GM12878 (cell line): ENCODE data around the gene KLK8. TPM values are rescaled to one million over a fixed set of nuclear protein-coding genes. Genes with fewer than 3 reads are reported as not detected.

Source experiments
- ATAC-seq: fragments of 200-7000 bp; cut with Tn5 transposase; 3 replicates; pipeline ENCODE4 v1.9.1; 2020; ENCODE audit warnings: mild to moderate bottlenecking, moderate library complexity
- BruUV-seq: library from RNA; stranded (reverse); fragments of 400-500 nt; replicated peaks from 2 replicates; lab custom pipeline; 2021; lab: Mats Ljungman, UMichigan
- CTCF ChIA-PET: fragments of 300-600 bp; sonication (Branson Sonifier 250); formaldehyde crosslinking; extraction: SDS; loops from one replicate; lab custom pipeline; 2021; ENCODE audit warnings: inconsistent platforms; lab: Yijun Ruan, JAX
- POLR2A ChIA-PET: fragments of 350-600 bp; formaldehyde crosslinking; extraction: SDS; loops from one replicate; lab custom pipeline; 2021; ENCODE audit warnings: inconsistent platforms; lab: Charles Lee
- RAD21 ChIA-PET: fragments of 300-600 bp; sonication (Branson Sonifier 250); formaldehyde crosslinking; loops from one replicate; lab custom pipeline; 2023; ENCODE audit warnings: antibody characterized with exemption; ENCODE audit not compliant: unreplicated experiment; lab: Charles Lee
- SMC1A ChIA-PET: fragments of 300-600 bp; sonication (Branson Sonifier 250); formaldehyde crosslinking; loops from one replicate; lab custom pipeline; 2023; ENCODE audit not compliant: unreplicated experiment, uncharacterized antibody; lab: Charles Lee
- DNase-seq: peaks from one replicate; pipeline ENCODE4 v3.0.0-alpha.2; 2011; ENCODE audit warnings: low read depth, low spot score
- FAIRE-seq: peaks from 3 replicates; lab custom pipeline; 2011; peaks lifted over from hg19 to GRCh38; lab: Jason Lieb, UNC
- H2AFZ ChIP-seq: 2 replicates; pipeline ENCODE4 v1.6.0; 2011; ENCODE audit warnings: low read depth, low read length, control low read depth; ENCODE audit not compliant: control insufficient read depth
- H3K27ac ChIP-seq: 2 replicates; pipeline ENCODE4 v1.5.1; 2011; ENCODE audit warnings: control low read depth; ENCODE audit not compliant: control insufficient read depth, insufficient read depth
- H3K27me3 ChIP-seq, 2 experiments: replicated peaks in 1 of 2; 2 replicates each; pipeline versions ENCODE4 v1.6.0 to v1.6.1; 2011; ENCODE audit warnings: low read length in 1 of 2; ENCODE audit not compliant: control insufficient read depth in 2 of 2, insufficient read depth in 2 of 2
- H3K36me3 ChIP-seq, 2 experiments: 2 replicates each; pipeline ENCODE4 v1.5.1; 2011; ENCODE audit warnings: low read length in 1 of 2; ENCODE audit not compliant: control insufficient read depth in 2 of 2, insufficient read depth in 2 of 2
- H3K4me1 ChIP-seq: 2 replicates; pipeline ENCODE4 v1.6.1; 2011; ENCODE audit warnings: mild to moderate bottlenecking, low read length, moderate library complexity, mixed read lengths; ENCODE audit not compliant: control insufficient read depth, insufficient read depth
- H3K4me2 ChIP-seq: 2 replicates; pipeline ENCODE4 v1.6.0; 2011; ENCODE audit warnings: control low read depth; ENCODE audit not compliant: control insufficient read depth, insufficient read depth
- H3K4me3 ChIP-seq: fragments of 200-600 bp; sonication (generic); 2 replicates; pipeline ENCODE4 v1.5.1; 2016
- H3K79me2 ChIP-seq: 2 replicates; pipeline ENCODE4 v1.6.0; 2011; ENCODE audit warnings: low read length; ENCODE audit not compliant: control insufficient read depth, insufficient read depth
- H3K9ac ChIP-seq: 2 replicates; pipeline ENCODE4 v1.8.0; 2011; ENCODE audit warnings: low read length, control low read depth, mixed read lengths; ENCODE audit not compliant: control insufficient read depth, insufficient read depth
- H3K9me3 ChIP-seq: replicated peaks from 3 replicates; pipeline ENCODE4 v1.5.1; 2011; ENCODE audit warnings: mild to moderate bottlenecking, low read length; ENCODE audit not compliant: control insufficient read depth, insufficient read depth
- H4K20me1 ChIP-seq: 2 replicates; pipeline ENCODE4 v1.6.0; 2011; ENCODE audit not compliant: control insufficient read depth, insufficient read depth
- KAT2A ChIP-seq: conservative IDR thresholded peaks from 2 replicates; pipeline ENCODE4 v1.6.1; 2011; ENCODE audit warnings: low read depth, low read length; ENCODE audit not compliant: control insufficient read depth
- NR2C2 ChIP-seq: IDR thresholded peaks from 2 replicates; pipeline ENCODE4 v1.6.1; 2011; ENCODE audit warnings: borderline replicate concordance, low read depth; ENCODE audit not compliant: control insufficient read depth, insufficient read length
- RBBP5 ChIP-seq: fragments of 200-600 bp; sonication (generic); conservative IDR thresholded peaks from 2 replicates; pipeline ENCODE4 v1.6.1; 2016
- SMAD5 ChIP-seq: IDR thresholded peaks from 2 replicates; pipeline ENCODE4 v1.6.1; 2016; ENCODE audit warnings: antibody characterized with exemption, low read depth
- SUZ12 ChIP-seq: fragments of 200-600 bp; sonication (generic); IDR thresholded peaks from one replicate; pipeline ENCODE4 v1.6.1; 2018; ENCODE audit warnings: antibody characterized with exemption, mild to moderate bottlenecking; ENCODE audit not compliant: unreplicated experiment
- TAF1 ChIP-seq: IDR thresholded peaks from 2 replicates; pipeline ENCODE4 v1.6.1; 2011; ENCODE audit warnings: mild to moderate bottlenecking, low read depth, low read length, borderline replicate concordance
- ZNF207 ChIP-seq: fragments of 450-650 bp; IDR thresholded peaks from 2 replicates; pipeline ENCODE4 v1.6.1; 2014; ENCODE audit warnings: antibody characterized with exemption, mild to moderate bottlenecking, borderline replicate concordance
- ZNF622 ChIP-seq: fragments of 450-650 bp; IDR thresholded peaks from 2 replicates; pipeline ENCODE4 v1.6.1; 2017; ENCODE audit warnings: mild to moderate bottlenecking, inconsistent platforms
- WGBS: methylation state at CpG from one replicate; pipeline ENCODE4 v1.1.6; 2016; ENCODE audit warnings: low lambda C conversion rate; ENCODE audit not compliant: insufficient replicate concordance, insufficient coverage; ENCODE audit errors: missing lambda C conversion rate; 5-methylcytosine and 5-hydroxymethylcytosine counted together
- in situ Hi-C: fragments of 300-500 bp; cut with MboI; formaldehyde crosslinking; loops from 9 replicates; pipeline ENCODE4 v1.14.3; 2018; ENCODE audit warnings: mixed read lengths
- intact Hi-C: fragments of 100-400 bp; cut with micrococcal nuclease; formaldehyde crosslinking; loops from one replicate; pipeline ENCODE4 v1.14.2; 2022; ENCODE audit not compliant: unreplicated experiment
- polyA plus RNA-seq, 11 experiments: library from polyadenylated mRNA; depleted of rRNA in 4 of 11; unstranded in 6 of 11; stranded (reverse) in 5 of 11; fragments of >200 nt; fragmentation: Nextera tagmentation in 4 of 11; fragmentation: Illumina TruSeq in 1 of 11; extraction: Ambion mirVana in 4 of 11; extraction: Trizol in 1 of 11; gene quantifications; 1 replicate in 1 of 11; 2 replicates in 10 of 11; pipeline versions ENCODE4 v1.2.1 to v1.2.3, GENCODE V29; 2011 to 2016; ENCODE audit warnings: inconsistent platforms in 2 of 11, missing spikeins in 2 of 11, low read depth in 1 of 11
- total RNA-seq, 4 experiments: library from RNA; depleted of rRNA in 3 of 4; stranded (reverse); fragments of >200 nt in 3 of 4; fragmentation: Illumina TruSeq in 1 of 4; extraction: Trizol in 1 of 4; gene quantifications; 2 replicates each; pipeline versions ENCODE4 v1.2.1 to v1.2.3, GENCODE V29; 2013 to 2021
- TF ChIP-seq, protein P1 (sequence below): fragments of 450-650 bp; IDR thresholded peaks from 2 replicates; pipeline ENCODE4 v1.6.1; 2014; ENCODE audit warnings: mild to moderate bottlenecking
- TF ChIP-seq, protein P2 (sequence below): fragments of 450-650 bp; conservative IDR thresholded peaks from 2 replicates; pipeline ENCODE4 v1.6.1; 2017; ENCODE audit warnings: mild to moderate bottlenecking, moderate library complexity
- TF ChIP-seq, protein P3 (sequence below): fragments of 450-650 bp; IDR thresholded peaks from 2 replicates; pipeline ENCODE4 v1.6.1; 2018; ENCODE audit warnings: borderline replicate concordance, mild to moderate bottlenecking; ENCODE audit not compliant: partially characterized antibody
- TF ChIP-seq, protein P4 (sequence below): fragments of 450-650 bp; IDR thresholded peaks from 2 replicates; pipeline ENCODE4 v1.6.1; 2018; ENCODE audit warnings: mild to moderate bottlenecking, low read depth, moderate library complexity; ENCODE audit not compliant: partially characterized antibody

The KLK8 gene
- total and polyA plus RNA-seq, 10 of the 15 experiments (the other 5 are each of a cell fraction or from before 2014, with no cell fraction given): not detected

DNA sequence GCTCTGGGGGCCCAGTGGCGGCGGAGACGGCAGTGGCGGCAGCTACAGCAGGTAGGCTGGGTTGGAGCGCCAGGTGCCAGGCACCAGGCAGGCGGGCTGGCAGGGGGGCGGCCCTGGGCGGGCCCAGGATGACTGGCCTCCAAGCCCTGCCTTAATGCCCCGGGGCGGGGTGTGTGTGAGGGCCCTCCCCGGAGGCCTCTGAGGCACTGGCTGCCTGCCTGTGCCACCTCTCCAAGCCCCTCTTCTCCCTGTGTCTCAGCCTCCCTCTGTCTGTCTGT is 25.1 kb upstream of the KLK8 start, which contains the start of gene KLK11 (continued):
- TF ChIP-seq, protein P1, sequence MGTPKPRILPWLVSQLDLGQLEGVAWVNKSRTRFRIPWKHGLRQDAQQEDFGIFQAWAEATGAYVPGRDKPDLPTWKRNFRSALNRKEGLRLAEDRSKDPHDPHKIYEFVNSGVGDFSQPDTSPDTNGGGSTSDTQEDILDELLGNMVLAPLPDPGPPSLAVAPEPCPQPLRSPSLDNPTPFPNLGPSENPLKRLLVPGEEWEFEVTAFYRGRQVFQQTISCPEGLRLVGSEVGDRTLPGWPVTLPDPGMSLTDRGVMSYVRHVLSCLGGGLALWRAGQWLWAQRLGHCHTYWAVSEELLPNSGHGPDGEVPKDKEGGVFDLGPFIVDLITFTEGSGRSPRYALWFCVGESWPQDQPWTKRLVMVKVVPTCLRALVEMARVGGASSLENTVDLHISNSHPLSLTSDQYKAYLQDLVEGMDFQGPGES: no peak
- TF ChIP-seq, protein P2, sequence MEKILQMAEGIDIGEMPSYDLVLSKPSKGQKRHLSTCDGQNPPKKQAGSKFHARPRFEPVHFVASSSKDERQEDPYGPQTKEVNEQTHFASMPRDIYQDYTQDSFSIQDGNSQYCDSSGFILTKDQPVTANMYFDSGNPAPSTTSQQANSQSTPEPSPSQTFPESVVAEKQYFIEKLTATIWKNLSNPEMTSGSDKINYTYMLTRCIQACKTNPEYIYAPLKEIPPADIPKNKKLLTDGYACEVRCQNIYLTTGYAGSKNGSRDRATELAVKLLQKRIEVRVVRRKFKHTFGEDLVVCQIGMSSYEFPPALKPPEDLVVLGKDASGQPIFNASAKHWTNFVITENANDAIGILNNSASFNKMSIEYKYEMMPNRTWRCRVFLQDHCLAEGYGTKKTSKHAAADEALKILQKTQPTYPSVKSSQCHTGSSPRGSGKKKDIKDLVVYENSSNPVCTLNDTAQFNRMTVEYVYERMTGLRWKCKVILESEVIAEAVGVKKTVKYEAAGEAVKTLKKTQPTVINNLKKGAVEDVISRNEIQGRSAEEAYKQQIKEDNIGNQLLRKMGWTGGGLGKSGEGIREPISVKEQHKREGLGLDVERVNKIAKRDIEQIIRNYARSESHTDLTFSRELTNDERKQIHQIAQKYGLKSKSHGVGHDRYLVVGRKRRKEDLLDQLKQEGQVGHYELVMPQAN: no peak

DNA sequence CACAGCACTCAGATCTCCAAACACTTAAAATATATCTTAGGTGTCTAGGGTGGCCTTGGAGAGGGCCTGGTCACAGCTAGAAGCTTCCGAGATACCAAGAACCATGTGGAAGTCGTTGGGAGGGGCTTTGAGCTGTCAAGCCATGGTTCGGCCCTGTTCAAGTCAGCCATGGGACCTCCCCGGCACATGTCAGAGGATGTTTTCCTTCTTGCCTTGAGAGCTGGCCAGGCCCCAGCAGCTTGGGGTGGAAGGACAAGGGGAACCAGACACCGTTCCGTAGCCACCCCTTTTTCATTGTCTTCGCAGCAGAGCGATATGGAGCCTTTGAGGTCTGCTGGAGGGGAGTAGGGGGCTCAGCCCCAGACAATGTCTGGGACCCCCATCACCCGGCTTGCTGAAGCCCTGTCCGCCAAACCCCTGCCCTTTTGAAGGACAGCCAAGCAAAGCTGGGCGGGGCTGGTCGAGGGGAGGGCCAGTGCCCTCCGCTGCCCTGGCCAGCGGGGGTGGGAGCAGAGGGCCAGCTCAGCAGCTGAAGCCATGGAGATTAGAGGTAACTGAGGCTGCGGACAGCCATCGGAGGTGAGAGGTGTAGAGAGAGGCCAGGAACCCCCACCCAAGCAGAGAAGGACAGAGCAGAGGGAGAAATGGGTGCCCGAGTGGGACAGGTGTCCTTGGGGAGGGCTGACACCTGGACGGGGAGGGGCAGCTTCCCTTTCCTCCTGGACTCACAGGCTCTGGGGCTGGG is 24.6 kb upstream of the KLK8 start:
- ATAC-seq (no peak), DNase-seq (no peak), FAIRE-seq (no peak)
- H3K9ac ChIP-seq: no peak overlapping the region
- no peaks in the 10 kb centered on the region for H3K4me1 ChIP-seq
- no peaks in the 10 kb centered on the region for H3K36me3 ChIP-seq
- in situ Hi-C loops: no loop called here
- no peak overlapping the region for H3K27ac ChIP-seq
- no peaks in the 10 kb centered on the region for H3K79me2 ChIP-seq
- no peak overlapping the region for H3K4me3 ChIP-seq
- BruUV-seq: no TSS peak
- SMC1A ChIA-PET: no interaction called here
- CTCF ChIA-PET: no interaction called here
- H2AFZ ChIP-seq: no peak overlapping the region
- H4K20me1 ChIP-seq: no peaks in the 10 kb centered on the region
- H3K9me3 ChIP-seq: no peaks in the 10 kb centered on the region
- no peaks in the 10 kb centered on the region; a peak in 1 of 4 replicates for H3K27me3 ChIP-seq
- RAD21 ChIA-PET: no interaction called here
- intact Hi-C loops: no loop called here
- 24% methylated on average over 18 of the region's 18 CpGs for WGBS
- no peak overlapping the region for H3K4me2 ChIP-seq
- POLR2A ChIA-PET: no interaction called here
- TF ChIP-seq, protein P1: no peak
- TF ChIP-seq SUZ12 (no peak), KAT2A (no peak), SMAD5 (no peak), RBBP5 (no peak), NR2C2 (no peak), ZNF207 (no peak), TAF1 (no peak), ZNF622 (no peak)
- TF ChIP-seq, protein P3, sequence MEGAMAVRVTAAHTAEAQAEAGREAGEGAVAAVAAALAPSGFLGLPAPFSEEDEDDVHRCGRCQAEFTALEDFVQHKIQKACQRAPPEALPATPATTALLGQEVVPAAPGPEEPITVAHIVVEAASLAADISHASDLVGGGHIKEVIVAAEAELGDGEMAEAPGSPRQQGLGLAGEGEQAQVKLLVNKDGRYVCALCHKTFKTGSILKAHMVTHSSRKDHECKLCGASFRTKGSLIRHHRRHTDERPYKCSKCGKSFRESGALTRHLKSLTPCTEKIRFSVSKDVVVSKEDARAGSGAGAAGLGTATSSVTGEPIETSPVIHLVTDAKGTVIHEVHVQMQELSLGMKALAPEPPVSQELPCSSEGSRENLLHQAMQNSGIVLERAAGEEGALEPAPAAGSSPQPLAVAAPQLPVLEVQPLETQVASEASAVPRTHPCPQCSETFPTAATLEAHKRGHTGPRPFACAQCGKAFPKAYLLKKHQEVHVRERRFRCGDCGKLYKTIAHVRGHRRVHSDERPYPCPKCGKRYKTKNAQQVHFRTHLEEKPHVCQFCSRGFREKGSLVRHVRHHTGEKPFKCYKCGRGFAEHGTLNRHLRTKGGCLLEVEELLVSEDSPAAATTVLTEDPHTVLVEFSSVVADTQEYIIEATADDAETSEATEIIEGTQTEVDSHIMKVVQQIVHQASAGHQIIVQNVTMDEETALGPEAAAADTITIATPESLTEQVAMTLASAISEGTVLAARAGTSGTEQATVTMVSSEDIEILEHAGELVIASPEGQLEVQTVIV: no peak
- TF ChIP-seq, protein P4, sequence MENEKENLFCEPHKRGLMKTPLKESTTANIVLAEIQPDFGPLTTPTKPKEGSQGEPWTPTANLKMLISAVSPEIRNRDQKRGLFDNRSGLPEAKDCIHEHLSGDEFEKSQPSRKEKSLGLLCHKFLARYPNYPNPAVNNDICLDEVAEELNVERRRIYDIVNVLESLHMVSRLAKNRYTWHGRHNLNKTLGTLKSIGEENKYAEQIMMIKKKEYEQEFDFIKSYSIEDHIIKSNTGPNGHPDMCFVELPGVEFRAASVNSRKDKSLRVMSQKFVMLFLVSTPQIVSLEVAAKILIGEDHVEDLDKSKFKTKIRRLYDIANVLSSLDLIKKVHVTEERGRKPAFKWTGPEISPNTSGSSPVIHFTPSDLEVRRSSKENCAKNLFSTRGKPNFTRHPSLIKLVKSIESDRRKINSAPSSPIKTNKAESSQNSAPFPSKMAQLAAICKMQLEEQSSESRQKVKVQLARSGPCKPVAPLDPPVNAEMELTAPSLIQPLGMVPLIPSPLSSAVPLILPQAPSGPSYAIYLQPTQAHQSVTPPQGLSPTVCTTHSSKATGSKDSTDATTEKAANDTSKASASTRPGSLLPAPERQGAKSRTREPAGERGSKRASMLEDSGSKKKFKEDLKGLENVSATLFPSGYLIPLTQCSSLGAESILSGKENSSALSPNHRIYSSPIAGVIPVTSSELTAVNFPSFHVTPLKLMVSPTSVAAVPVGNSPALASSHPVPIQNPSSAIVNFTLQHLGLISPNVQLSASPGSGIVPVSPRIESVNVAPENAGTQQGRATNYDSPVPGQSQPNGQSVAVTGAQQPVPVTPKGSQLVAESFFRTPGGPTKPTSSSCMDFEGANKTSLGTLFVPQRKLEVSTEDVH: no peak
